Loucy (cell line): ENCODE measurements around the gene CDR2.

Experiments used
- EZH2phosphoT487 ChIP-seq: fragments of 200-600 bp; IDR thresholded peaks from 2 replicates; pipeline ENCODE4 v1.6.1; 2018; ENCODE audit warnings: antibody characterized with exemption, mild to moderate bottlenecking, moderate library complexity, borderline replicate concordance
- TF ChIP-seq, protein P1 (sequence below): fragments of 200-600 bp; sonication (generic); conservative IDR thresholded peaks from 2 replicates; pipeline ENCODE4 v1.5.1; 2014; ENCODE audit warnings: mild to moderate bottlenecking, antibody characterized with exemption, low read length

DNA sequence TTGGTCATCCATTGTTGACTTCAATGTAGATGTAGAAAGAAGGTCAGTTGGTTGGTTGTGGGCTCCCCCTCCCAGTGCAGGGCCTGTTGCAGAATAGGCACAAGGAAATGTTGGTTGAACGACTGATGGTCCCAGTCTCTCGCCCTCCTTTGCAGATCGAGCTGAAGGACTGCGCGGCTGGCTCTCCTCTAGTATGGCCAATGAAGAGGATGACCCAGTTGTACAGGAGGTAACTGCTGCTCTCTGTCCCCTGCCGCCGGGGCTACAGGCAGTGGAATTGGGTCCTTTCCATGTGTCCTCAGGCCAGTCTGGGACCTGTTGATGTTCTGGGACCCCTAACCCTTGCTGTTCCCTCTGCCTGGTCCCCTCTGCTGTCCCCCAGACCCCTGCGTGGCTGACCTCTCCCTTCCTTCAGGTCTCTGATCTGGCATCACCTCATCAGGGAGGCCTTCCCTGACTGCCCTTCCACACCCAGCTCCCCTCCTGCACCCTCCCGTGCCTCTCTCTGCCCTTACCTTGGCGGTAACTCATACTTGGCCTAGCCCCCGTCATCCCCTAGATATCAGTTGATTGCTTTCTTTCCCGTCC is 71.5 kb downstream of the CDR2 start:
- TF ChIP-seq, protein P1, sequence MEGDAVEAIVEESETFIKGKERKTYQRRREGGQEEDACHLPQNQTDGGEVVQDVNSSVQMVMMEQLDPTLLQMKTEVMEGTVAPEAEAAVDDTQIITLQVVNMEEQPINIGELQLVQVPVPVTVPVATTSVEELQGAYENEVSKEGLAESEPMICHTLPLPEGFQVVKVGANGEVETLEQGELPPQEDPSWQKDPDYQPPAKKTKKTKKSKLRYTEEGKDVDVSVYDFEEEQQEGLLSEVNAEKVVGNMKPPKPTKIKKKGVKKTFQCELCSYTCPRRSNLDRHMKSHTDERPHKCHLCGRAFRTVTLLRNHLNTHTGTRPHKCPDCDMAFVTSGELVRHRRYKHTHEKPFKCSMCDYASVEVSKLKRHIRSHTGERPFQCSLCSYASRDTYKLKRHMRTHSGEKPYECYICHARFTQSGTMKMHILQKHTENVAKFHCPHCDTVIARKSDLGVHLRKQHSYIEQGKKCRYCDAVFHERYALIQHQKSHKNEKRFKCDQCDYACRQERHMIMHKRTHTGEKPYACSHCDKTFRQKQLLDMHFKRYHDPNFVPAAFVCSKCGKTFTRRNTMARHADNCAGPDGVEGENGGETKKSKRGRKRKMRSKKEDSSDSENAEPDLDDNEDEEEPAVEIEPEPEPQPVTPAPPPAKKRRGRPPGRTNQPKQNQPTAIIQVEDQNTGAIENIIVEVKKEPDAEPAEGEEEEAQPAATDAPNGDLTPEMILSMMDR, result no peak
- no peak for TF ChIP-seq EZH2phosphoT487
